NT2/D1 (cell line): ENCODE results near the gene MAP9.
"Not testable (repeated sequence)": the region's sequence is repeated elsewhere in the genome, so short reads cannot be mapped to it uniquely, and the experiment has no call there.

Experiments
- DNase-seq: peaks from one replicate; pipeline ENCODE4 v3.0.0-alpha.2; 2011; ENCODE audit warnings: low read depth, low spot score
- H3K27me3 ChIP-seq: 2 replicates; pipeline ENCODE4 v1.6.0; 2011; ENCODE audit warnings: mild to moderate bottlenecking; ENCODE audit not compliant: insufficient read length, insufficient read depth
- H3K36me3 ChIP-seq: 2 replicates; pipeline ENCODE4 v1.6.1; 2011; ENCODE audit warnings: mild to moderate bottlenecking, low read length, mixed read lengths; ENCODE audit not compliant: insufficient read depth, insufficient read length
- H3K4me1 ChIP-seq: 2 replicates; pipeline ENCODE4 v1.5.1; 2011; ENCODE audit not compliant: insufficient read depth, insufficient read length
- H3K4me3 ChIP-seq: 2 replicates; pipeline ENCODE4 v1.5.1; 2011; ENCODE audit warnings: low read depth; ENCODE audit not compliant: insufficient read length
- H3K9ac ChIP-seq: 2 replicates; pipeline ENCODE4 v1.6.0; 2011; ENCODE audit warnings: low read depth; ENCODE audit not compliant: insufficient read length
- H3K9me3 ChIP-seq: 2 replicates; pipeline ENCODE4 v1.5.1; 2011; ENCODE audit warnings: mild to moderate bottlenecking, low read length; ENCODE audit not compliant: insufficient read depth
- SUZ12 ChIP-seq: IDR thresholded peaks from 2 replicates; pipeline ENCODE4 v1.6.1; 2011; ENCODE audit not compliant: insufficient read length, insufficient read depth; ENCODE audit errors: extremely low read depth
- YY1 ChIP-seq: IDR thresholded peaks from 2 replicates; pipeline ENCODE4 v1.6.1; 2011; ENCODE audit not compliant: insufficient read length, insufficient read depth
- ZNF274 ChIP-seq: IDR thresholded peaks from 2 replicates; pipeline ENCODE4 v1.6.1; 2011; ENCODE audit warnings: mild to moderate bottlenecking, low read depth, low read length

MAP9 gene

DNA sequence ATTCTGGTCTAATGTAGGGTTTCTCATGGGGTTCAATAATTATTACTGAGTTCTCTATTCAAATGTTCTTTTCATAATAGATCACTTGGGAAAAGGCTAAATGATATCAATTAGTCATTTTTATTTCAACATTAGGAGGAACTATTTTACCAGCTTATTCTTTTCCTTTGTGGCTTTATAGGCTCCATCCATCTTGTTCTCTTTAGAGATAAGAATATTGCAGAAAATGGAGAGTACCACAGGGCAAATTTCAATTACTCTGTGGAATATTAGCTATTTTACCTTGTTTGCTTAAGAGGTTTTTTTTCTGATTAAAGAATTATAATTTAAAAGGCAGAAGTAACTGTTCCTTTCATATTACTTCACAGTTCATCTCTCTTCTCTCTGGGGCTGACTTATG lies 55.8 kb downstream of the MAP9 start:
- peaks cover 29% of the 10 kb centered on the region; the same call in 1 of the 2 replicates for H3K9me3 ChIP-seq
- no peak overlapping the region for H3K9ac ChIP-seq
- no peaks in the 10 kb centered on the region for H3K4me1 ChIP-seq
- no peak overlapping the region for H3K4me3 ChIP-seq
- H3K27me3 ChIP-seq = no peaks in the 10 kb centered on the region
- H3K36me3 ChIP-seq = no peaks in the 10 kb centered on the region
- TF ChIP-seq ZNF274 (no peak), YY1 (no peak), SUZ12 (no peak)
- no peak for DNase-seq

- Histone ChIP-seq H3K36me3 (no peaks in the 10 kb centered on the region), H3K9me3 (peaks cover 38% of the 10 kb centered on the region; the same call in 1 of the 2 replicates), H3K9ac (no peak overlapping the region), H3K4me3 (no peak overlapping the region), H3K27me3 (no peaks in the 10 kb centered on the region), H3K4me1 (no peaks in the 10 kb centered on the region)
- TF ChIP-seq SUZ12 (no peak), YY1 (no peak), ZNF274 (no peak)
- DNase-seq = peak; percentile 43
Observed at GRCh38 chr4:155319516-155319915, 57.2 kb downstream of the MAP9 start.

- not testable (repeated sequence) for H3K4me3 ChIP-seq, H3K9me3 ChIP-seq, DNase-seq, H3K36me3 ChIP-seq, H3K27me3 ChIP-seq, H3K9ac ChIP-seq, H3K4me1 ChIP-seq
Observed at GRCh38 chr4:155312027-155312426, 64.7 kb downstream of the MAP9 start.

DNA sequence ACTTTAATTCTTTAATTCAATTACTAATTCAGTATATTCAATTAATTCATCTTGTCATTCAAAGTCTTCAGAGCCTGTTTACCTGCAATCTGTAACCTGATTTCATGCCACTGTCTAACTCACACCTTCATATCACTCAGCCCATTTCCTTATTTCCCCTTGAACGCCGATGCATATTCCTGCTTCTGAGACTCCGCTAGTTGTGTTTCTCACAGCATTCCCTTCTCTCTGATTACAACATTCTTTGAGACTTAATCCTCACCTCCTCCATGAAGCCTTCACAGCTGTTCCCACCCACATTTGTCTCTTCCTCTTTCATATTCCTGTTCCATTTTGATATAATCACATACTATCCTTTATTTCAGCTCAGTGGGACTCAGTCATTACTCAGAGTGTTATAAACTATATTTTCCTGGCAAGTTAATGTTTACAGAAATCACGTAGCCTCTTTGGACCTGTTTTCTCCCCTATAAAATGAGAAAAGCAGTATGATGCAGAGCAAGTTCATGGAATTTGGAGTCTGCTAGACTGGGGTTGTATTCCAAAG lies 69.0 kb downstream of the MAP9 start:
- H3K9ac ChIP-seq = no peak overlapping the region
- DNase-seq = no peak
- H3K9me3 ChIP-seq = no peaks in the 10 kb centered on the region
- H3K36me3 ChIP-seq = no peaks in the 10 kb centered on the region
- H3K4me3 ChIP-seq = no peak overlapping the region
- no peaks in the 10 kb centered on the region for H3K27me3 ChIP-seq
- H3K4me1 ChIP-seq = no peaks in the 10 kb centered on the region
- no peak for TF ChIP-seq YY1

DNA sequence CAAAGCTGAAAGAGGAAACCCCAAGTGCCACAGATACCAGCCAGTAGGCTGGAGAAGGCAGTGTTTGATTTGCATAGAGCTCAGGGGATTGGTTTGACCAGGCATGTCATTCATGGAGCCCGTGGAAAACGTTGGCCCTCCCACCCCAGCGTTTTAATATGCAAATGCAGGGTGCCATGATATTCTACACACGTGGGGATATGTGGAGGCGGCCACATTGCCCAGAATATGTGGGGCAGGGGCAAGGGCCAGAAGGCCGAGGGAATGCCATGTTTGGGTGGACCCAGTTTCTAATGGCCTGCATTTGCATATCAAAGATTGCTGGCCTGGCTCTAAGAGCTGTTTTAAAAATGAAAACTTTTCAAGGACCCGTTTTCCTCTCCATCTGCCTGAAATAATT lies 71.1 kb downstream of the MAP9 start:
- Histone ChIP-seq H3K4me1 (no peaks in the 10 kb centered on the region), H3K9ac (no peak overlapping the region), H3K4me3 (no peak overlapping the region), H3K36me3 (no peaks in the 10 kb centered on the region), H3K9me3 (no peaks in the 10 kb centered on the region), H3K27me3 (no peaks in the 10 kb centered on the region)
- DNase-seq = no peak
- no peak for TF ChIP-seq ZNF274
- TF ChIP-seq YY1 = no peak
- TF ChIP-seq SUZ12 = no peak

DNA sequence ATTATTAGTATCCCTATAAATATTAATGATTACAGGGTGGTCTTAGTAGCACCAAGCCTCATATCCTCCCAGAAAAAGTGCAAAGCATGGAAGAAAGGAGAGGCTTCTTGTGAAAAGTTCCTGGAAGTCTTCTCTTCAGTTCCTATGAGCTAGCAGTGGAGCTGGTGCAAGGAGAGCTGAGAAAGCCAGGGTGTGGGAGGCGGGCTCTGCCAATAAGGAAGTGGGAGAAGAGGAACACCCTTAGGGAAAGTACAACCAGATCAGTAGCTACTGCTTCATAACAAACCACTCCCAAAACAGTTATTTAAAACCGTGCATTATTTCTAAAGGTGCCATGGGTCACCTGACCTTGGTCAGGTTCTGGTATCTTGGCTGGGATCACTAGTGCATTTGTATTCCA lies 72.4 kb downstream of the MAP9 start:
- no peaks in the 10 kb centered on the region for H3K4me1 ChIP-seq
- no peaks in the 10 kb centered on the region for H3K36me3 ChIP-seq
- H3K4me3 ChIP-seq = no peak overlapping the region
- no peaks in the 10 kb centered on the region for H3K9me3 ChIP-seq
- TF ChIP-seq SUZ12 (no peak), YY1 (no peak), ZNF274 (no peak)
- no peaks in the 10 kb centered on the region for H3K27me3 ChIP-seq
- no peak overlapping the region for H3K9ac ChIP-seq
- DNase-seq = no peak

GRCh38 chr4:155299103-155299502 lies 77.7 kb downstream of the MAP9 start:
- H3K9ac ChIP-seq = no peak overlapping the region

More at GRCh38 chr4:155299103-155299502, 77.7 kb downstream of the MAP9 start:
- no peak for DNase-seq
- peaks cover 33% of the 10 kb centered on the region for H3K9me3 ChIP-seq
- H3K27me3 ChIP-seq = no peaks in the 10 kb centered on the region
- H3K4me3 ChIP-seq = no peak overlapping the region
- TF ChIP-seq SUZ12 (no peak), ZNF274 (no peak), YY1 (no peak)
- H3K36me3 ChIP-seq = no peaks in the 10 kb centered on the region
- H3K4me1 ChIP-seq = no peaks in the 10 kb centered on the region
